Vagina (tissue), 2 donors: ENCODE data around the gene BTG2. TPM values are rescaled to one million over a fixed set of nuclear protein-coding genes. Genes with fewer than 3 reads are reported as not detected.

Experiments
- DNase-seq, 2 donors: peaks; one replicate each; pipeline ENCODE4 v3.0.0-alpha.2; 2017; ENCODE audit errors: extremely low spot score in 2 of 2
- H3K27ac ChIP-seq: fragments of 200-600 bp; sonication (generic); one replicate; pipeline ENCODE4 v1.5.1; 2019
- H3K27me3 ChIP-seq: fragments of 200-600 bp; sonication (generic); one replicate; pipeline ENCODE4 v1.5.1; 2019
- H3K36me3 ChIP-seq, 2 donors: fragments of 200-600 bp; sonication (generic); one replicate each; pipeline ENCODE4 v1.5.1; 2017 to 2019
- H3K4me1 ChIP-seq: fragments of 200-600 bp; sonication (generic); one replicate; pipeline ENCODE4 v1.5.1; 2019
- H3K4me3 ChIP-seq, 2 donors: fragments of 200-600 bp; sonication (generic); 1 replicate in 1 of 2; 2 replicates in 1 of 2; pipeline ENCODE4 v1.5.1; 2016 to 2019
- H3K9me3 ChIP-seq: fragments of 200-600 bp; sonication (generic); one replicate; pipeline ENCODE4 v1.5.1; 2019
- CTCF ChIP-seq, 3 experiments: fragments of 450-650 bp in 2 of 3; fragments of 200-600 bp in 1 of 3; sonication (generic) in 1 of 3; IDR thresholded peaks; one replicate each; pipeline ENCODE4 v1.5.1; 2017 to 2019; ENCODE audit warnings: antibody characterized with exemption in 3 of 3, mild to moderate bottlenecking in 2 of 3, moderate library complexity in 2 of 3
- POLR2A ChIP-seq, 2 donors: fragments of 450-650 bp; IDR thresholded peaks; one replicate each; pipeline ENCODE4 v1.6.1; 2017; ENCODE audit warnings: antibody characterized with exemption in 2 of 2, mild to moderate bottlenecking in 2 of 2, moderate library complexity in 2 of 2
- POLR2AphosphoS5 ChIP-seq, 2 donors: sonication (generic); formaldehyde crosslinking; IDR thresholded peaks; one replicate each; pipeline ENCODE4 v1.9.0; 2017; ENCODE audit warnings: antibody characterized with exemption in 2 of 2, mild to moderate bottlenecking in 2 of 2, low read depth in 1 of 2; ENCODE audit not compliant: insufficient read depth in 1 of 2
- intact Hi-C: fragments of 100-400 bp; cut with DNase I; formaldehyde crosslinking; loops from one replicate; pipeline ENCODE4 v1.15.1; 2023
- small RNA-seq: library from RNA; depleted of rRNA; stranded (forward); fragments of <200 nt; gene quantifications from one replicate; pipeline ENCODE3, GENCODE V24; 2016
- total RNA-seq: library from RNA; depleted of rRNA; stranded (reverse); fragments of >200 nt; gene quantifications from one replicate; pipeline ENCODE4 v1.2.3, GENCODE V29; 2016

BTG2 gene
- total RNA-seq, 1 donor from 2014 or later = 191 TPM

DNA sequence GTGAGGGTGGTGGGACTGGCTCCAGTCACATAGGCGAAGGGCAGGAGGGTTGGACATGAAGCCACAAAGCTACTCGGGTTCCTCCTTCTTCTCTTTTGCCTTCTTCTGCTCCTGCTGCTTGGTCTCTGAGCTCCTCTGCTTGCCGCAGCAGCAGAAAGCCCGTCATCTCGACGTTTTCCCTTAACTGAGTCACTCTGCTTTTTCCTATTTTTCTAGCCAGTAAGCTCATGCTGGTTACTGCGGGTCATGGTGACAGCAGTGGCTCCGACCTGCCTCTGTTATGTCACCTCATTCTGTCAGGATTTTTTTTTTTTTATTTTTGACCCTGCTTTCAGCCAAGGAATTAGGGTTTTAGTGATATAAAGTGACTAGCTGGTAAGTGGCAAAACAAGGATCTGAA is 48.2 kb downstream of the BTG2 start:
- peaks cover 36% of the 10 kb centered on the region for H3K4me1 ChIP-seq
- H3K4me3 ChIP-seq = no peak overlapping the region
- H3K36me3 ChIP-seq = no peaks in the 10 kb centered on the region
- TF ChIP-seq POLR2A (IDR thresholded peaks at IDR 0.05) = no peak
- no peak for TF ChIP-seq POLR2AphosphoS5 (IDR thresholded peaks at IDR 0.05; ENCODE audit: insufficient read depth in 1 of 2, low read depth in 1 of 2)
- no peak for TF ChIP-seq CTCF (IDR thresholded peaks at IDR 0.05)
- H3K9me3 ChIP-seq = no peaks in the 10 kb centered on the region
- peak overlapping the region; percentile 71 for H3K27ac ChIP-seq
- intact Hi-C loops = no loop called here
- DNase-seq = no peak
- H3K27me3 ChIP-seq = no peaks in the 10 kb centered on the region

GRCh38 chr1:203354246-203354645 is 48.9 kb downstream of the BTG2 start:
- Histone ChIP-seq H3K4me3 (no peak overlapping the region), H3K27ac (peak overlapping the region; percentile 71), H3K36me3 (no peaks in the 10 kb centered on the region), H3K27me3 (no peaks in the 10 kb centered on the region), H3K4me1 (peaks cover 31% of the 10 kb centered on the region), H3K9me3 (no peaks in the 10 kb centered on the region)
- DNase-seq = no peak
- intact Hi-C loops = no loop called here
- TF ChIP-seq CTCF (IDR thresholded peaks at IDR 0.05) = no peak

GRCh38 chr1:203359010-203359571 is 53.8 kb downstream of the BTG2 start:
- Histone ChIP-seq H3K4me1 (peaks cover 27% of the 10 kb centered on the region), H3K27ac (peak overlapping the region; percentile 13), H3K9me3 (no peaks in the 10 kb centered on the region), H3K36me3 (no peaks in the 10 kb centered on the region), H3K4me3 (no peak overlapping the region), H3K27me3 (no peaks in the 10 kb centered on the region)
- TF ChIP-seq POLR2A (IDR thresholded peaks at IDR 0.05) (no peak), CTCF (IDR thresholded peaks at IDR 0.05) (no peak), POLR2AphosphoS5 (IDR thresholded peaks at IDR 0.05; ENCODE audit: insufficient read depth in 1 of 2, low read depth in 1 of 2) (no peak)
- intact Hi-C loops = no loop called here
- no peak for DNase-seq

Small RNA genes lying within 50 kb of the gene (small RNA-seq; reads per million reads assigned to genes)
- gene AL359837.1 (not detected), gene RNU6-487P (not detected)

Other genes with a start within 250 kb of the BTG2 start
- not detected for gene MYOG, start 219.5 kb upstream of the BTG2 start, total RNA-seq
- gene ADORA1, start 177.8 kb upstream of the BTG2 start, total RNA-seq = 5.2 TPM
- gene MYBPH, start 129.7 kb upstream of the BTG2 start, total RNA-seq = not detected
- 51.3 TPM for gene CHI3L1, start 118.8 kb upstream of the BTG2 start, total RNA-seq
- gene CHIT1, start 75.8 kb upstream of the BTG2 start, total RNA-seq = not detected
- gene FMOD, start 45.6 kb downstream of the BTG2 start, total RNA-seq = 80.3 TPM
- gene PRELP, start 170.3 kb downstream of the BTG2 start, total RNA-seq = 128 TPM
- not detected for gene OPTC, start 188.6 kb downstream of the BTG2 start, total RNA-seq